NCI-H2196 (cell line): ENCODE data around the gene RIMBP2.
"Not testable (repeated sequence)": the region's sequence is repeated elsewhere in the genome, so short reads cannot be mapped to it uniquely, and the experiment has no call there.

Experiments used
- DNase-seq: peaks from one replicate; lab custom pipeline; 2025; ENCODE audit not compliant: unreplicated experiment; lab: John Stamatoyannopoulos, UW

Gene RIMBP2

GRCh38 chr12:130707571-130707891, 8.6 kb downstream of the RIMBP2 start:
- DNase-seq = no peak

GRCh38 chr12:130706885-130707570, 9.1 kb downstream of the RIMBP2 start:
- DNase-seq = no peak

- DNase-seq = no peak
Observed at GRCh38 chr12:130706311-130706710, 9.8 kb downstream of the RIMBP2 start.

GRCh38 chr12:130705178-130705822, 10.8 kb downstream of the RIMBP2 start:
- DNase-seq = no peak

- no peak for DNase-seq
Observed at GRCh38 chr12:130704606-130705005, 11.5 kb downstream of the RIMBP2 start.

- DNase-seq = no peak
Observed at GRCh38 chr12:130703733-130704375, 12.2 kb downstream of the RIMBP2 start.

GRCh38 chr12:130702966-130703732, 12.9 kb downstream of the RIMBP2 start:
- no peak for DNase-seq

GRCh38 chr12:130701402-130701744, 14.7 kb downstream of the RIMBP2 start:
- DNase-seq = no peak

GRCh38 chr12:130700492-130701401, 15.4 kb downstream of the RIMBP2 start:
- no peak for DNase-seq

- no peak for DNase-seq
Observed at GRCh38 chr12:130698106-130698505, 18.0 kb downstream of the RIMBP2 start.

GRCh38 chr12:130696379-130697100, 19.6 kb downstream of the RIMBP2 start:
- no peak for DNase-seq

- DNase-seq = no peak
Observed at GRCh38 chr12:130695061-130695460, 21.0 kb downstream of the RIMBP2 start.

GRCh38 chr12:130689408-130690405, 26.4 kb downstream of the RIMBP2 start:
- DNase-seq = no peak

- not testable (repeated sequence) for DNase-seq
Observed at GRCh38 chr12:130688999-130689398, 27.1 kb downstream of the RIMBP2 start.

GRCh38 chr12:130687796-130688778, 28.0 kb downstream of the RIMBP2 start:
- no peak for DNase-seq

GRCh38 chr12:130687190-130687589, 28.9 kb downstream of the RIMBP2 start:
- no peak for DNase-seq

GRCh38 chr12:130686511-130686991, 29.5 kb downstream of the RIMBP2 start:
- no peak for DNase-seq

GRCh38 chr12:130685850-130686249, 30.2 kb downstream of the RIMBP2 start:
- no peak for DNase-seq
